Loucy (cell line): ENCODE results near the gene BORCS6.

Experiments
- CTCF ChIP-seq: fragments of 200-600 bp; sonication (generic); conservative IDR thresholded peaks from 2 replicates; pipeline ENCODE4 v1.5.1; 2014; ENCODE audit warnings: mild to moderate bottlenecking, antibody characterized with exemption, low read length
- EZH2phosphoT487 ChIP-seq: fragments of 200-600 bp; IDR thresholded peaks from 2 replicates; pipeline ENCODE4 v1.6.1; 2018; ENCODE audit warnings: antibody characterized with exemption, mild to moderate bottlenecking, moderate library complexity, borderline replicate concordance

- TF ChIP-seq CTCF (no peak), EZH2phosphoT487 (no peak)
Observed at GRCh38 chr17:8162997-8163977, 26.7 kb downstream of the BORCS6 start.
